Breast epithelium (tissue), 3 donors: ENCODE measurements around the gene CAT.

Experiments
- CTCF ChIP-seq, 3 donors: fragments of 450-650 bp; IDR thresholded peaks; one replicate each; pipeline ENCODE4 v1.5.1; 2016 to 2017; ENCODE audit warnings: antibody characterized with exemption in 3 of 3, mild to moderate bottlenecking in 3 of 3, moderate library complexity in 3 of 3
- POLR2A ChIP-seq: fragments of 450-650 bp; IDR thresholded peaks from one replicate; pipeline ENCODE4 v1.6.1; 2016; ENCODE audit warnings: antibody characterized with exemption, mild to moderate bottlenecking, moderate library complexity
- POLR2AphosphoS5 ChIP-seq, 3 donors: sonication (generic); formaldehyde crosslinking; IDR thresholded peaks; one replicate each; pipeline ENCODE4 v1.6.1; 2017; ENCODE audit warnings: antibody characterized with exemption in 3 of 3

GRCh38 chr11:34501500-34501899 is 62.8 kb downstream of the CAT start:
- TF ChIP-seq CTCF (IDR thresholded peaks at IDR 0.05) (no peak), POLR2AphosphoS5 (IDR thresholded peaks at IDR 0.05) (no peak), POLR2A (no peak)
